ELR (cell line): Measurements from ENCODE around the gene DESI1.
A peak's percentile ranks its signal among the peaks of the same experiment; 100 is the strongest.
"Not testable (repeated sequence)": the region's sequence is repeated elsewhere in the genome, so short reads cannot be mapped to it uniquely, and the experiment has no call there.

Experiments used
- DNase-seq: peaks from one replicate; pipeline ENCODE4 v3.0.0-alpha.2; 2015; ENCODE audit warnings: low read depth

DESI1 gene

GRCh38 chr22:41634610-41635009, 13.8 kb upstream of the DESI1 start:
- not testable (repeated sequence) for DNase-seq

DNA sequence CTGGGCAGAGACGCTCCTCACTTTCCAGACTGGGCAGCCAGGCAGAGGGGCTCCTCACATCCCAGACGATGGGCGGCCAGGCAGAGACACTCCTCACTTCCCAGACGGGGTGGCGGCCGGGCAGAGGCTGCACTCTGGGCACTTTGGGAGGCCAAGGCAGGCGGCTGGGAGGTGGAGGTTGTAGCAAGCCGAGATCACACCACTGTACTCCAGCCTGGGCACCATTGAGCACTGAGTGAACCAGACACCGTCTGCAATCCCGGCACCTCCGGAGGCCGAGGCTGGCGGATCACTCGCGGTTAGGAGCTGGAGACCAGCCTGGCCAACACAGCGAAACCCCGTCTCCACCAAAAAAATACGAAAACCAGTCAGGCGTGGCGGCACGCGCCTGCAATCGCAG, 10.8 kb upstream of the DESI1 start:
- not testable (repeated sequence) for DNase-seq

- DNase-seq = not testable (repeated sequence)
Measured at GRCh38 chr22:41631115-41631514, 10.3 kb upstream of the DESI1 start.

DNA sequence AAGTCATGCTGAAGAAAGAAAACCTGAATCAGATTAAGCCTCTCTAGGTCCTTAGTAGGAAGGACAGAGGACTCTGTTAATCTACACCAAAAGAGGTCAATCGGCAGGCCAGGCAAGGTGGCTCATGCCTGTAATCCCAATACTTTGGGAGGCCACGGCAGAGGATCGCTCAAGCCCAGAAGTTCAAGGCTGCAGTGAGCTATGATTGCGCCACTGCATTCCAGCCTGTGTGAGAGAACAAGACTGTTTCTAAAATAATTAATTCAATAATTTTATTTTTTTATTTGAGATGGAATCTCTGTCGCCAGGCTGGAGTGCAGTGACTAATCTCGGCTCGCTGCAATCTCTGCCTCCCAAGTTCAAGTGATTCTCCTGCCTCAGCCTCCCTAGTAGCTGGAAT, 4.7 kb upstream of the DESI1 start:
- no peak for DNase-seq

GRCh38 chr22:41621911-41622179, 1.0 kb upstream of the DESI1 start:
- DNase-seq = no peak

DNA sequence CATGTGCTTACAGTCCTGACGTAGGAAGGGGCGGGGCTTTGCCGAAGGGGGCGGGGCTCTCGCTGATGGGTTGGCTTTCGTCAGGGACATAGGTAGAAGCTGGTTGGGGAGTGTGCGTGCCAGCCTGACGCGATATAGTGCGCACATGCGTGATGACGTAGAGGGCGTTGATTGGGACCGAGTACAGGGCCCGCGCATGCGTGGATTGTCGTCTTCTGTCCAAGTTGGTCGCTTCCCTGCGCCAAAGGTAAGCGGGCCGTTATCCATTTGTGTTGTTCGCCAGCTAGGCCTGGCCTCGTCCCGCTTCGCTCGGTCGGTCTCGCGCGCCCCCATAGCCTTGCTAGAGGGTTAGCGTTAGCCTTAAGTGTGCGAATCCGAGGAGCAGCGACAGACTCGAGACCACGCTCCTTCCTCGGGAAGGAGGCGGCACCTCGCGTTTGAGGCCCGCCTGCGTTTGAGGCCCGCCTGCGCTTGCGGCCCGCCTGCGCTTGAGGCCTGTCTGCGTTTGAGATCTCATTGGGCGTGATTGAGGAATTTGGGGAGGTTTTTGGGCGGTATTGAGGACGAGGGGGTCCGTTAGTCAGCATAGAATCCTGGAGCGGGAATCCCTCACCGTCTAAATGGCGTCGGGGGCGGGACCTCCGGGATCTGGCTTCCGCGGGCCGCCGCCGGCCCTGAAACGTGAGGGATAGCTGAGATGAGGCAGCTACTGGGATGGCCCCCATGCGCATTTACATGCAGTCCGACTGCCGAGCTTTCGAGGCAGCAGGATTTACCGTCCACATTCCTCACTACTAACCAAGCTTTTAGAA, 462 bp upstream of the DESI1 start, which contains the start of gene XRCC6:
XRCC6 (plus strand) TSS at position 197 of the 812 bp plus-strand sequence. CDS start 710 bp downstream, outside the sequence.
- DNase-seq = peak; percentile 100

DNA sequence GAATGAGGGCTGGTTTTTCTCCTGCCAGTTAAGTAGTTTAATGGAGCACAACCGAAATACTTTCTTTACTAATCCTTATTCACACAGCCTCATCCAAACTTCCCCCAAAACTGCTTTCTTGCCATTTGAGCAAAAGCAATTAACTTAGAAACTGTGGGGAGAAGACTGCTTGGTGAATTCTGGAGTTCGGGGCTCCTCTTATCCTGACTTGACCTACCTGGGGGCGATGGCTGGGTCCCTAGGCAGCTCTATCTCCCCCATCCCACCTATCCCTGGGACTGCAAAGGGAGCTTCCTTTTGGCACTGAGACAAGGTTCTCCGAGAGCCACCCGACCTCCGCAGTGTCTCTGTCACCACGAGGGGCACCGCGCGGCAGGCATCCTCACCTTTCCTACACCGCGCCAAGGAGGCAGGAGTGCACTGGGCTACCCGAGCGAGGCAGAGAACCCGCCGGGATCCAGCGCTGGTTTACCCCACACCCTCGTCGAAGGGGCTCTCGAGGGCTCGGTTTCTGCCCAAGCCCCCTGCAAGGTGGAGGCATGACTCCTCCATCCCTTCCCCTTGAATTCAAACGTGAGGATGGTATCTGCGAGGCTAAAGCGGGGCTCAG, 759 bp downstream of the DESI1 start:
- DNase-seq = peak; percentile 57

DNA sequence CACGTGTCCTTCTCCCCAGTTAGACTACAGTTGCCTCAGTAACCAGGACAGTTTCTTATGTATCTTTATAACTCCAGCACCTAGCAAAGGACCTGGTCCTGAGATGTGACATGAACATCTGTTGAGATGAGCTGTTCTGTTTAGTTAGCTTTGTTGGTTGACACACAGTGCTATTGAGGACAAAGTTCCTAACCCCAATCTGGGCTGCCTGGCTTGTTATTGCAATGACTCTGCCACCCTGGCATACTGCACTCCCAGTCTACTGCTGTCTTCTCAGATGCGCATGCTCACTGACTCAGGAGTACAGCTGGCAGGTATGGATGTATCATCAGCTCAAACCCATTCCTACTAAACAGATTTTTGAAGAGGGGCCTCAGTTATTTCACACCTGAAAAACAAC, 7.4 kb downstream of the DESI1 start:
- DNase-seq = no peak

- no peak for DNase-seq
Measured at GRCh38 chr22:41612603-41613306, 8.1 kb downstream of the DESI1 start.

- DNase-seq = no peak
Measured at GRCh38 chr22:41608386-41608785, 12.5 kb downstream of the DESI1 start.

DNA sequence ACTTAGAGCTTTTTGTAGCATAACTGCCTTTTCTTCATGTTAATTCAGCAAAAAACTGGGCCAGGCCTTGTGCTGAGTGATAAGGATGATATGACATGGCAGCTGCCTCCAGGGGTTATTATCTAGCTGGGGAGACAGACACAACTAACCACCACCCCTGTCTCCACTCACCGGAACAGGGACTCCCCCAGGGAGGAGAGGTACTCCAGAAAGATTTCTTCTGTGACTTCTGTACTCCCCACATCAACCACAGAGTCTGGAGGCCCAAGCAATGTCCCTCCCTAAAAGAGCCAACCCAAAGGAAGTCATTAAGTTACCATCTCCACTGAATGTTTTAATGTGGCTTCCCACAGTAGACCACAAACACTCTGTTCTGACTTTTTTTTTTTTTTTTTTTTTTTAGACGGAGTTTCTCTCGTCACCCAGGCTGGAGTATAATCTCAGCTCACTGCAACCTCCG, 16.9 kb downstream of the DESI1 start:
- DNase-seq = no peak

- no peak for DNase-seq
Measured at GRCh38 chr22:41600976-41601375, 19.9 kb downstream of the DESI1 start.

DNA sequence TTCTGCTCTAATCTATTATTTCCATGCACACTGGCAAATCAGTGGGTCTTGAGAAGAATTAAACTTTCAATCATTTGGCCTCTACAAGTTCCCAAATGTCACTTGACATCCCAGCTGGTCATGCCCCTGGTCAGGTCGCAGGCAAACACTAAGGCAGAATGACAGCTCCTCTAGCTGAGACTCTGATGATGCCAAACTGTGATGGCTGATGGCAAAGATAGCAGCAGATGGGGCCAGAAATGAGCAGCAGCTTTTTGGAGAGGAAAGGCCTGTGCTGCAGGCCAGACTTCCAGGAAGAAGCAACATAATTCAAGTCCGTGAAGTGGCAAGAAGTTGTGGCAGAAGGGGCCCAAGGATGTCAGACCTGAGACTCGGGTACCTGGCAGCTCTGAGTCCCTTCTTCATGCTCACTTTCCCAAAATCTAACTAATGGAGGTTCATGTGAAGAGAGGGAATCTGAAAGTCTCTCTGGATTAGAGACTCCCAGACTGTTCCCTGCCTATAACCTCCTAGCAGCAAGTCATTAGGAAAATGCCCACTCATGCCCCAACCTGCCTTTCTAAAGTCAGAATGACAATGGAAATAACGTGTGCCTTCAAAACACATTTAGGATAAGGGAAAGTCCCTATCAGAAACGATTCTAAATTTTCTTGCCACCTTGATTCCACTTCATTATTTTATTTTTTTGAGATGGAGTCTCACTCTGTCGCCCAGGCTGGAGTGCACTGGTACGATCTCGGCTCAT, 21.8 kb downstream of the DESI1 start:
- DNase-seq = no peak

DNA sequence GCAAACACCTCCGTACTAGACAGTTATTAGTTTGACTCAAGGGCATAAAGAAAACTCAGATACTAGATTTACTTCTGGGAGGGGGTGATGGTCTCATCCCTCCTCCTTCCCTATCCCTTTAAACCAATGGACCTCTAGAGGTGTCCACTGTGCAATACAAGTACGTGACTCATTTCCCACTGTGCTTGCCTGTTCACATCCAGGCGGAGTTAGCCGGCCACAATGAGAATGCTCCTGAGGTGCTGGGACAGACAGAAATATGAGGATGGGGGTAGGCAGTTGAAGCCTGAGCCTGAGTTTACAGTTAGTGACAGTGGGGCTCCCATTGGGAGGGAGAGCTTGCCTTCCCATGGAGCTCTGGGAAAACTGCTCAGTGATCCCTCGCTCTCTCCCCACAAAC, 22.8 kb downstream of the DESI1 start:
- DNase-seq = peak; percentile 91

GRCh38 chr22:41597635-41597953, 23.2 kb downstream of the DESI1 start:
- no peak for DNase-seq

GRCh38 chr22:41596776-41597634, 23.8 kb downstream of the DESI1 start:
- DNase-seq = peak; percentile 68

- DNase-seq = no peak
Measured at GRCh38 chr22:41595703-41596102, 25.1 kb downstream of the DESI1 start.

- DNase-seq = not testable (repeated sequence)
Measured at GRCh38 chr22:41593336-41593960, 27.4 kb downstream of the DESI1 start.

- peak; percentile 100 for DNase-seq
Measured at GRCh38 chr22:41589391-41590241, 31.2 kb downstream of the DESI1 start, which contains the start of gene PMM1. Gene PMM1, minus strand, starts transcription at chr22:41589840. Its CDS starts 35 bp downstream, at chr22:41589805.

DNA sequence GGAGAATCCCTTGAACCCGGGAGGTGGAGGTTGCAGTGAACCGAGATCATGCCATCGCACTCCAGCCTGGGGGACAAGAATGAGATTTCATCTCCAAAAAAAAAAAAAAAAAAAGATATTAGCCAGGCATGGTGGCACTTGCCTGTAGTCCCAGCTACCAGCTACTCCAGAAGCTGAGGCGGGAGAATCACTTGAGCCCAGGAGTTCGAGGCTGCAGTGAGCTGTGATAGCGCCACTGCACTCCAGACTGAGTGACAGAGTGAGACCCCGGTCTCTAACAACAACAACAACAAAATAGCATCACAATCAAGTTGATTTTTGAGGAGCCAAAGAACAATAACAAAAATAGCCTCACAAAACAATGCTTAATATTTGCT, 33.5 kb downstream of the DESI1 start:
- DNase-seq = no peak
